ENCODE measurements around the gene ADK.

Gene ADK

GRCh38 chr10:74275755-74276290 lies 124.8 kb downstream of the ADK start:
- Histone ChIP-seq H3K27ac (no peak overlapping the region), H4K20me1 (ENCODE audit: insufficient read depth) (no peaks in the 10 kb centered on the region), H3K4me2 (no peak overlapping the region), H3K4me3 (IDR thresholded peaks at IDR 0.05; ENCODE audit: insufficient read depth, low read depth, low read length) (no peak overlapping the region), H3K4me1 (ENCODE audit: low read depth, poor library complexity, severe bottlenecking) (no peaks in the 10 kb centered on the region), H3K9ac (no peak overlapping the region), H3K27me3 (ENCODE audit: insufficient read depth, low read depth) (no peaks in the 10 kb centered on the region), H2AFZ (ENCODE audit: low read depth) (no peak overlapping the region), H3K79me2 (ENCODE audit: insufficient read depth, low read depth) (no peaks in the 10 kb centered on the region), H3K36me3 (ENCODE audit: insufficient read depth) (no peaks in the 10 kb centered on the region)
- TF ChIP-seq, protein P1, sequence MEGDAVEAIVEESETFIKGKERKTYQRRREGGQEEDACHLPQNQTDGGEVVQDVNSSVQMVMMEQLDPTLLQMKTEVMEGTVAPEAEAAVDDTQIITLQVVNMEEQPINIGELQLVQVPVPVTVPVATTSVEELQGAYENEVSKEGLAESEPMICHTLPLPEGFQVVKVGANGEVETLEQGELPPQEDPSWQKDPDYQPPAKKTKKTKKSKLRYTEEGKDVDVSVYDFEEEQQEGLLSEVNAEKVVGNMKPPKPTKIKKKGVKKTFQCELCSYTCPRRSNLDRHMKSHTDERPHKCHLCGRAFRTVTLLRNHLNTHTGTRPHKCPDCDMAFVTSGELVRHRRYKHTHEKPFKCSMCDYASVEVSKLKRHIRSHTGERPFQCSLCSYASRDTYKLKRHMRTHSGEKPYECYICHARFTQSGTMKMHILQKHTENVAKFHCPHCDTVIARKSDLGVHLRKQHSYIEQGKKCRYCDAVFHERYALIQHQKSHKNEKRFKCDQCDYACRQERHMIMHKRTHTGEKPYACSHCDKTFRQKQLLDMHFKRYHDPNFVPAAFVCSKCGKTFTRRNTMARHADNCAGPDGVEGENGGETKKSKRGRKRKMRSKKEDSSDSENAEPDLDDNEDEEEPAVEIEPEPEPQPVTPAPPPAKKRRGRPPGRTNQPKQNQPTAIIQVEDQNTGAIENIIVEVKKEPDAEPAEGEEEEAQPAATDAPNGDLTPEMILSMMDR (conservative IDR thresholded peaks at IDR 0.05; ENCODE audit: low read depth, low read length), result no peak

- H3K4me3 ChIP-seq (IDR thresholded peaks at IDR 0.05; ENCODE audit: insufficient read depth, low read depth, low read length), result no peak overlapping the region
- TF ChIP-seq, protein P1 (conservative IDR thresholded peaks at IDR 0.05; ENCODE audit: low read depth, low read length), result no peak
- H3K27me3 ChIP-seq (ENCODE audit: insufficient read depth, low read depth), result no peaks in the 10 kb centered on the region
- H3K36me3 ChIP-seq (ENCODE audit: insufficient read depth), result no peaks in the 10 kb centered on the region
- no peaks in the 10 kb centered on the region for H4K20me1 ChIP-seq (ENCODE audit: insufficient read depth)
- H3K9ac ChIP-seq, result no peak overlapping the region
- H3K4me2 ChIP-seq, result no peak overlapping the region
- no peak overlapping the region for H3K27ac ChIP-seq
- no peak overlapping the region for H2AFZ ChIP-seq (ENCODE audit: low read depth)
- no peaks in the 10 kb centered on the region for H3K4me1 ChIP-seq (ENCODE audit: low read depth, poor library complexity, severe bottlenecking)
- no peaks in the 10 kb centered on the region for H3K79me2 ChIP-seq (ENCODE audit: insufficient read depth, low read depth)
Measured at GRCh38 chr10:74276416-74276815, 125.4 kb downstream of the ADK start.

DNA sequence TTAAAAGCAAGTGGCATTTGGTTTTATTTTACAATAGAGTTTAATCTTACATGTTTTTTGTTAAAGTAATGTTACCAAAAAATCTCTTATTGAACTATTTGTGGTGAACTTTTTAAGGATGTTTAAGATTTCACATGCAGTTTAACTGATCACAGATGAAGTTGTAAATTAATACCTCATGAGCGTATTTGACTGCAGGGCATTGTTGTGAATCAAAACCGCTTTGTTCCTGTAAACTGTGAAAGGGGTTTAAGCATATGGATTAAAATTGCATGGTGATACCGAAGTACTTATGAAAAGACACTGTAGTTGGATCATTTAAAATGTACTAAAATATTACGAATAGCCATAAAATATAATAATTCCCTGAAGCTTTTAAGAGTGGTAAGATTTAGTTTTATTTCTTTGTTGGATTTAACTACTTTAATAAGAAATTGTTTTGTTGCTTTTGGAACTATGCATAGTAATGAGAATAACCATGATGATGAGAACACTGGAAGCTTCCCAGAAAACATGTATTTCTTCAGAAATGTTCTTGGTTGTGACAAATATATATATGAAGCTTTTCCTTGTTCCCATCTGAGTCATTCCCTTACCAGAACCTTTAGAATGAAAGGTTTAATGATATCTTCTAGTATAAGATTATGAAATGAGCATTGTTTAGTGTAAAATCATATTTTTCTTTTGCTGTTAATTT lies 131.3 kb downstream of the ADK start:
- Histone ChIP-seq H4K20me1 (ENCODE audit: insufficient read depth) (no peaks in the 10 kb centered on the region), H3K79me2 (ENCODE audit: insufficient read depth, low read depth) (no peaks in the 10 kb centered on the region), H3K27ac (no peak overlapping the region), H3K36me3 (ENCODE audit: insufficient read depth) (no peaks in the 10 kb centered on the region), H3K27me3 (ENCODE audit: insufficient read depth, low read depth) (no peaks in the 10 kb centered on the region), H3K4me3 (IDR thresholded peaks at IDR 0.05; ENCODE audit: insufficient read depth, low read depth, low read length) (no peak overlapping the region), H2AFZ (ENCODE audit: low read depth) (no peak overlapping the region), H3K9ac (no peak overlapping the region), H3K4me2 (no peak overlapping the region), H3K4me1 (ENCODE audit: low read depth, poor library complexity, severe bottlenecking) (no peaks in the 10 kb centered on the region)
- TF ChIP-seq, protein P1 (conservative IDR thresholded peaks at IDR 0.05; ENCODE audit: low read depth, low read length), result no peak

DNA sequence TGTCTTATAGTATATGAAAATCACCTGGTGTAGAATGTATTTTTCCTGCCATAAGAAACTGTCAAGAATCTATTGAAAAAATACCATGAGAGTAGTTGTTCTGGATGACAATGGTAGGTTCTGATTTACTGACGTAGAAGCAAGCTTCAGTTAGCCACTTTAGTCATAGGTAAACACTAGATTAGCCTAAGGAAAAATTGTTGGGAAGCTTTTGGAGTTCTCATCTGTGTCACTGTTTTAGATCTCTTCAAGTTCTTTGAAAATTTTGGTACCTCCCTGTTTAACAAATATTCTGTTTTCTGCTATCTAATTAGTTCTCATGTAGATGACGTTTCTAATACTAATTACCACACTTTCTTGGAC lies 131.8 kb downstream of the ADK start:
- Histone ChIP-seq H3K27ac (no peak overlapping the region), H3K9ac (no peak overlapping the region), H3K4me1 (ENCODE audit: low read depth, poor library complexity, severe bottlenecking) (no peaks in the 10 kb centered on the region), H3K36me3 (ENCODE audit: insufficient read depth) (no peaks in the 10 kb centered on the region), H3K79me2 (ENCODE audit: insufficient read depth, low read depth) (no peaks in the 10 kb centered on the region), H3K4me2 (no peak overlapping the region), H2AFZ (ENCODE audit: low read depth) (no peak overlapping the region), H3K27me3 (ENCODE audit: insufficient read depth, low read depth) (no peaks in the 10 kb centered on the region), H4K20me1 (ENCODE audit: insufficient read depth) (no peaks in the 10 kb centered on the region), H3K4me3 (IDR thresholded peaks at IDR 0.05; ENCODE audit: insufficient read depth, low read depth, low read length) (no peak overlapping the region)
- TF ChIP-seq, protein P1 (conservative IDR thresholded peaks at IDR 0.05; ENCODE audit: low read depth, low read length), result no peak
